ENCODE measurements around the gene MIOS.

MIOS gene

DNA sequence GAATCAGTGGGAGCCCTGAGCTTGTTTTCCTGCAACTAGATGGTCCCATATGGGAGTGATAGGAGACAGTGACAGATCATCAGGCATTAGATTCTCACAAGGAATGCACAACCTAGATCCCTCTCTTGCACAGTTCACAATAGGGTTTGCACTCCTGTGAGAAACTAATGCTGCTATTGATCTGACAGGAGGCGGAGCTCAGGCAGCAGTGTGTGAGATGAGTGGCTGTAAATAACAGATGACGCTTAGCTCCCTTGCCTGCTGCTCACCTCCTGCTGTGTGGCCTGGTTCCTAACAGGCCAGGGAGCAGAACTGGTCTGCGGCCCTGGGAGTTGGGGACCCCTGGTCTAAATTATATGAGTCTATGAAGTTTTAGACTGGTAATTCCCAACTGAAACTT lies 3.9 kb downstream of the MIOS start:
- Histone ChIP-seq H3K36me3 (ENCODE audit: control insufficient read depth, insufficient read depth, low read length) (peaks cover 7% of the 10 kb centered on the region), H3K9ac (ENCODE audit: low read length) (no peak overlapping the region), H3K4me1 (ENCODE audit: control insufficient read depth, insufficient read depth, low read length) (peaks cover 6% of the 10 kb centered on the region), H3K9me3 (ENCODE audit: control insufficient read depth, low read length) (no peaks in the 10 kb centered on the region), H3K27me3 (ENCODE audit: control insufficient read depth, insufficient read depth, low read length) (no peaks in the 10 kb centered on the region), H3K4me3 (ENCODE audit: low read length) (no peak overlapping the region)

DNA sequence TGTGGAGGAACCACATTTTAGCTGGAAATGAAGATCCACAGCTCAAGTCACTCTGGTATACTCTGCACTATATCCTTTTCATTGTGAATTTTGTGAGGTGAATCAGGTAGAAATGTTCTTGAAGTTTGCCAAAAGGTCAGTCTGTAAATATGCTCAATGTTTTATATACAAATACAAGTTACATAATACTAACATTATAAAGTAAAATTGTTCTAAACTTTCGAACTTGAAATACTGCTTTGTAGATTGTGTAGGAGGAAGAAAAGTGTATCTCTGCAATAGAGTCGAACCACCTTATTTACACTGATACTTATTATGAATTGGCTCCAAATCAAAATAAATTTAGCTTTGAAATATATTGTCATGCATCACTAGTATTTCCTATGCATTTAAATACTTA lies 7.0 kb downstream of the MIOS start:
- Histone ChIP-seq H3K9ac (ENCODE audit: low read length) (no peak overlapping the region), H3K4me3 (ENCODE audit: low read length) (no peak overlapping the region), H3K27me3 (ENCODE audit: control insufficient read depth, insufficient read depth, low read length) (no peaks in the 10 kb centered on the region), H3K9me3 (ENCODE audit: control insufficient read depth, low read length) (no peaks in the 10 kb centered on the region), H3K4me1 (ENCODE audit: control insufficient read depth, insufficient read depth, low read length) (peaks cover 5% of the 10 kb centered on the region), H3K36me3 (ENCODE audit: control insufficient read depth, insufficient read depth, low read length) (peaks cover 7% of the 10 kb centered on the region)

DNA sequence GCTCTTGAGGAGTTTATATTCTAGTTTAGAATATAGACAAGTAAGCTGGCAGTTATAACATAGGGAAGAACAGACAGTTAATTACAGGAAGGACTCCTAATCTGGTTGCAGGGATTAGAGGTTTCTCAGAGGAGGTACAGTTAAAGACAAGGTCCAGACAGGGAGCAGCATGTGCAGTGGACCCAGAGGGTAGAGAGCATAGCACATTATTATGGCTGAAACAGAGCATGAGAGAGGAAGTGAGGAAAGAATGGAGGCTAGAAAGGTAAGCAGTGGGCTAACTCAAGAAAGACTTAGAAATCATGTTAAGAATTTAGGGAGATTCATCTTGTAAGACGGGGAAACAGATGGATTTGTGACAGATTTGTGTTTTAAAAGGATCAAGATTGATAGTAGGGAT lies 9.7 kb downstream of the MIOS start:
- Histone ChIP-seq H3K36me3 (ENCODE audit: control insufficient read depth, insufficient read depth, low read length) (peaks cover 7% of the 10 kb centered on the region), H3K27me3 (ENCODE audit: control insufficient read depth, insufficient read depth, low read length) (no peaks in the 10 kb centered on the region), H3K4me1 (ENCODE audit: control insufficient read depth, insufficient read depth, low read length) (no peaks in the 10 kb centered on the region), H3K9me3 (ENCODE audit: control insufficient read depth, low read length) (no peaks in the 10 kb centered on the region), H3K4me3 (ENCODE audit: low read length) (no peak overlapping the region), H3K9ac (ENCODE audit: low read length) (no peak overlapping the region)

DNA sequence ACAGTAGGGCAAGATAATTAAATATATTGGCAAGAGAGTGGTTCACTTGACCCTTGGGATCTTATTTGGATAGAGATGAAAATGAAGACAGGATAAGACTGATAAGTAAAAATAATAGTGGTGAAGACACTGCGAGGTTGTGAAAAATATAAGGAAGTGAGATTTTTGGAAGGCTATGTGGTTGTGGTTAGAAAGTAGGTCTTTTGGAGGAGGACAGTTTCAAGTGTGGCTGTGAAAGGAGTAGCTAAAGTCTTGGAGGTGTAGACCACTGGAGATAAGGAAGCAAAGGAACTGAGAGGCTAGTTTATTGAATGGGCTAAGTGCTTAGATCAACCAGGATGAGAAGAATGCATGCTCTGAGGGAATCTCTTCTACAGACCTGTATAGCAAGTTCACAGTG lies 11.2 kb downstream of the MIOS start:
- peaks cover 5% of the 10 kb centered on the region for H3K36me3 ChIP-seq (ENCODE audit: control insufficient read depth, insufficient read depth, low read length)
- H3K27me3 ChIP-seq (ENCODE audit: control insufficient read depth, insufficient read depth, low read length), result no peaks in the 10 kb centered on the region

DNA sequence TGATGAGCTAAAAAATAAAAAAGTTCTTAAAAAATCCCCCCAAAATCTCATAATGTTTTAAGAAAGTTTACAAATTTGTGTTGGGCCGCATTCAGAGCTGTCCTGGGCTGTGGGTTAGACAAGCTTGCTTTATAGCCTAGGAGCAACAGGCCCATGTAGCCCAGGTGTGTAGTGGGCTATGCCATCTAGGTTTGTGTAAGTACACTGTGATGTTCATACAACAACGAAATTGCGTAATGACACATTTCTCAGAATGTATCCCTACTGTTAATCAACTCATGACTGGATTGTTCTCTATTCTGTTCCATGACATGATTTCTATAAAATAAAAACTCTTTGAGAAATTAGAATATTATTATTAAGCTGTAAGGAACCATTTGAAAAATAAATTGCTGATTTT lies 13.0 kb downstream of the MIOS start:
- Histone ChIP-seq H3K27me3 (ENCODE audit: control insufficient read depth, insufficient read depth, low read length) (no peaks in the 10 kb centered on the region), H3K9ac (ENCODE audit: low read length) (no peak overlapping the region)

More for the DNA sequence above, 11.2 kb downstream of the MIOS start:
- H3K4me3 ChIP-seq (ENCODE audit: low read length), result no peak overlapping the region
- no peaks in the 10 kb centered on the region for H3K9me3 ChIP-seq (ENCODE audit: control insufficient read depth, low read length)
- H3K4me1 ChIP-seq (ENCODE audit: control insufficient read depth, insufficient read depth, low read length), result no peaks in the 10 kb centered on the region
- no peak overlapping the region for H3K9ac ChIP-seq (ENCODE audit: low read length)

DNA sequence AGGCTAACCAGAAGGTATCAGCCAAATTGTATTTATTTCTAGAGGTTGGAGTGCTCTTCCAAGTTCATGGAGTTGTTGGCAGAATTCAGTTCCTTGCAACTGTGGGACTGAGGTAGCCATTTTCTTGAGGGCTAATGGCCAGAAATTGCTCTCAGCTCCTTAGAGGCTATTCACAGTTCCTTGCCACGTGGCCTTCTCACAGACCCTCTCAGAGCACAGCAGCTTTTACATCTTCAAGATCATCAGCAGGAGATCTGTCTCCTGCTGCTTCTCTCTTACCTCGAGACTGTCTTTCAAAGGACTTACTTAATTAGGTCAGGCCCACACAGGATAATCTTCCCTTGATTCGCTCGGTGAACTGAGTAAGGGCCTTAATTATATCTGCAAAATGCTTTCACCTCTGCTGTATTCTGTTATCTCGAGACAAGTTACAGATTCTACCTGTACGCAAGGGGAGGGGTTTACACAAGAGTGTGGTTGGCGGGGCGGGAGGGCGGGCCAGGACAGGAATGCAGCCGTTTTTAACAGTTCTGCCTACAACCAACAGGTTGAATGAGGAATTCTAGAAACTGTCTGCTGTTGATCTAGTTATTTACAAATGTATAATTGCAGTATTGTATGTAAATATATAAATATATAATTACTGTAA lies 15.0 kb downstream of the MIOS start:
- Histone ChIP-seq H3K9ac (ENCODE audit: low read length) (no peak overlapping the region), H3K27me3 (ENCODE audit: control insufficient read depth, insufficient read depth, low read length) (no peaks in the 10 kb centered on the region), H3K9me3 (ENCODE audit: control insufficient read depth, low read length) (no peaks in the 10 kb centered on the region), H3K36me3 (ENCODE audit: control insufficient read depth, insufficient read depth, low read length) (no peaks in the 10 kb centered on the region), H3K4me1 (ENCODE audit: control insufficient read depth, insufficient read depth, low read length) (no peaks in the 10 kb centered on the region), H3K4me3 (ENCODE audit: low read length) (no peak overlapping the region)

More for the DNA sequence above, 13.0 kb downstream of the MIOS start:
- Histone ChIP-seq H3K4me3 (ENCODE audit: low read length) (no peak overlapping the region), H3K9me3 (ENCODE audit: control insufficient read depth, low read length) (no peaks in the 10 kb centered on the region), H3K36me3 (ENCODE audit: control insufficient read depth, insufficient read depth, low read length) (no peaks in the 10 kb centered on the region), H3K4me1 (ENCODE audit: control insufficient read depth, insufficient read depth, low read length) (no peaks in the 10 kb centered on the region)

DNA sequence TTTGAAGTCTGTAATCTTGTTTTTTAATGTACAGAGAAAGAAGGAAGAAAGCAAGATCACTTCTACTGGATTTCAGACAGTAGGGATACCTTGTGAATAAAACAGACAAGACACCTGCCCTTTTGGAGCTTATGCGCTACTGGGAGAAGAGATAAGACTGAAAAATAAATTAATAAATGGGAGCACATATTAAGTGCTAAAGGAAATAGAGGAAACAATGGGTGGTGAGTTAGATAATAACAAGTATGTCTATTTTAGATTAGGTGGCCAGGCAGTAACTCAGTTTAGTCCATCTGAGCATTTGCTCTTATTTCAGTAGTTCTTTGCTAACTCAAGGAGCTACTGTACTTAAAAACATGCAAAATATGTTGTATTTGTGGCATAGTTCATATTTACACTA lies 15.9 kb downstream of the MIOS start:
- H3K9me3 ChIP-seq (ENCODE audit: control insufficient read depth, low read length), result no peaks in the 10 kb centered on the region
- H3K4me1 ChIP-seq (ENCODE audit: control insufficient read depth, insufficient read depth, low read length), result no peaks in the 10 kb centered on the region
- H3K9ac ChIP-seq (ENCODE audit: low read length), result no peak overlapping the region
- H3K27me3 ChIP-seq (ENCODE audit: control insufficient read depth, insufficient read depth, low read length), result no peaks in the 10 kb centered on the region
- no peak overlapping the region for H3K4me3 ChIP-seq (ENCODE audit: low read length)
- H3K36me3 ChIP-seq (ENCODE audit: control insufficient read depth, insufficient read depth, low read length), result no peaks in the 10 kb centered on the region

DNA sequence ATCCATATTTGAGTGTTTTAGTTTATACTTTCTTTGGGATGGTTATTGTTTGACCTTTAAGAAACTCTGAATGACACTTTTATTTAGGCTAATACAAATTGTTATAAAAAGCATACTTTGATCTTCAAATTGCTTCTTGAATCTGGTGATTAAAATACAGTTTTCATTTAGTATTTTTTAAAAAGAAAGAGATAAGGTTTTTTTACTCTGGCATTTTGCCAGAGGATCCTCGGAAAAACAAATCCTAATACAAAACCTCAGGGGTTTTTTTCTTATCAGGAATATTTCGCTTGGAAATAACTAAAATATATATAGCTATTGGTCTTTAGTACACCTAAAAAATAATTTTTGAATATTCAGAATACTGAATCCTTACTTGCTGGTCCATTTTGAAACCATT lies 17.0 kb downstream of the MIOS start:
- no peaks in the 10 kb centered on the region for H3K4me1 ChIP-seq (ENCODE audit: control insufficient read depth, insufficient read depth, low read length)
- no peaks in the 10 kb centered on the region for H3K36me3 ChIP-seq (ENCODE audit: control insufficient read depth, insufficient read depth, low read length)
- H3K9me3 ChIP-seq (ENCODE audit: control insufficient read depth, low read length), result no peaks in the 10 kb centered on the region
- no peak overlapping the region for H3K9ac ChIP-seq (ENCODE audit: low read length)
- H3K4me3 ChIP-seq (ENCODE audit: low read length), result no peak overlapping the region
- no peaks in the 10 kb centered on the region for H3K27me3 ChIP-seq (ENCODE audit: control insufficient read depth, insufficient read depth, low read length)

DNA sequence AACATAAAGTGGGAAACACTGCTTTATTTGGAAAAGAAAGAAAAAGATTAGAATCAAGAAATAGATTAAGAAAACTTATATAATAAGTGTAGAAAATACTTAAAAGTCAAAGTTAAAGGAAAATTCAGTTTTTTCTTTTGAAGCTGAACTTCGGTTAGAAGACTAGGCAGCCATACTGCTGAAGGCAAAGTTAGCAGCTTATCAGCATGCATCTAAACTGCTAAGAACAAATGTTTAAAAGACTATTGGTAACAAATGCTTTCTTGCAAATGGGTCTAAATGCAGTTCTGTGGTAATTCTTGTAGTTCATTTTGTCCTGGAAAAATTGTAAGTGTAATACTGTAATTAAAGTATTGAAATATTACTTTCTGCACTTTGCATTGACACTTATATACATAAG lies 18.0 kb downstream of the MIOS start:
- no peaks in the 10 kb centered on the region for H3K9me3 ChIP-seq (ENCODE audit: control insufficient read depth, low read length)

DNA sequence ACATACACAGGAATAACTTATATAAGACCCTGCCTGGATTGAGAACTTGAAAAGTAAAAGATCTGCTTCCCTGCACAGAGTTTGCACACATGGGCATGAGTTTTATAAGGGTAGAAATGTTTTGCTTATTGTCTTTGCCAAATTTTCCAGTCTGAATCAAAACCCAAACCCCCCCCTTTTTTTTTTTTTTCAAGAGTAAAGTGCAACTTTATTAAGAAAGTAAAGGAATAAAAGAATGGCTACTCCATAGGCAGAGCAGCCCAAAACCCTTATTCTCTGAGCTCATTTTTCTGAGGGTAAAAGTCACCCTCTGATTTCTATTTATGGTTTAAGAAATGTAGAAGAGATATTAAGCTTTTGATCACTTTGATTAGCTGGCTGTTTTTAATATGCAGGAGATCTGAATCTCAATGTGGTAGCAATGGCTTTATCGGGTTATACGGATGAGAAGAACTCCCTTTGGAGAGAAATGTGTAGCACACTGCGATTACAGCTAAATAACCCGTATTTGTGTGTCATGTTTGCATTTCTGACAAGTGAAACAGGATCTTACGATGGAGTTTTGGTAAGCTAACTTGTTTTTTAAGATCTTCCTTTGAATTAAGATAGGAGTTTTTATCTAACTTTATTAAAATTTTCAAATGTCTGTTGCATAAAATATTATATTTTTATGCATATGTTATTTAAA lies 18.7 kb downstream of the MIOS start:
- Histone ChIP-seq H3K9ac (ENCODE audit: low read length) (no peak overlapping the region), H3K4me3 (ENCODE audit: low read length) (no peak overlapping the region), H3K4me1 (ENCODE audit: control insufficient read depth, insufficient read depth, low read length) (no peaks in the 10 kb centered on the region), H3K9me3 (ENCODE audit: control insufficient read depth, low read length) (no peaks in the 10 kb centered on the region), H3K36me3 (ENCODE audit: control insufficient read depth, insufficient read depth, low read length) (no peaks in the 10 kb centered on the region), H3K27me3 (ENCODE audit: control insufficient read depth, insufficient read depth, low read length) (no peaks in the 10 kb centered on the region)

More for the DNA sequence above, 18.0 kb downstream of the MIOS start:
- Histone ChIP-seq H3K9ac (ENCODE audit: low read length) (no peak overlapping the region), H3K4me1 (ENCODE audit: control insufficient read depth, insufficient read depth, low read length) (no peaks in the 10 kb centered on the region), H3K27me3 (ENCODE audit: control insufficient read depth, insufficient read depth, low read length) (no peaks in the 10 kb centered on the region), H3K36me3 (ENCODE audit: control insufficient read depth, insufficient read depth, low read length) (no peaks in the 10 kb centered on the region), H3K4me3 (ENCODE audit: low read length) (no peak overlapping the region)

DNA sequence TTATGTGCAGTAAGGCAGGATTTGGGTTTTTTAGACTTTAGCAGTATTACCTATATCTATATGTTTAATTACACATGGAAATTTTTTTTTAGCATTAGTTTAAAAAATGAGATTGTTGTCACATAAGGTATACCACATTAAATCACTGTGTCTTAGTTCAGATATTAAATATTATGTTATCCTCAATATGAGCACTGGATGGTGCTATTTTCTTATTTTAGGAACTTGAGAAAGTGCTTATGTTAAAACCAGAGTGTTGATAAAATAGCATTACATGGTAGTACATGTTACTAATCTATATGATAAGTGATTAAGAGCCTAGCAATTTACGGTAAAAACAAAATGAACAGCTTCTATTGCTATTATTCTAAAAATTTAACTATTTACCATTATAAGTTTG lies 28.8 kb downstream of the MIOS start:
- H3K36me3 ChIP-seq (ENCODE audit: control insufficient read depth, insufficient read depth, low read length), result no peaks in the 10 kb centered on the region

DNA sequence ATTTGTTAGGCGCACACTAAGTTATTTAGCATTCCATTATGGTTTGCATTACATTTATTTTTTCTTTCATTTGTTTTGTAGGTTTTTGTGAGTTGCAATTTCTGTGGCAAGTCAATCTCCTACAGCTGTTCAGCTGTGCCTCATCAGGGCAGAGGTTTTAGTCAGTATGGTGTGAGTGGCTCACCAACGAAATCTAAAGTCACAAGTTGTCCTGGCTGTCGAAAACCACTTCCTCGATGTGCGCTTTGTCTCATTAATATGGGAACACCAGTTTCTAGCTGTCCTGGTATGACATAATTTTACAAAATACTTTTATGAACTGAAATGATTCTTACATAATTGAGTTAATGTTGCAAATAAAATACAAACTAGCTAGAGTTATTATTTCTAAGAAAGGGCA lies 29.5 kb downstream of the MIOS start:
- Histone ChIP-seq H3K27me3 (ENCODE audit: control insufficient read depth, insufficient read depth, low read length) (no peaks in the 10 kb centered on the region), H3K9me3 (ENCODE audit: control insufficient read depth, low read length) (no peaks in the 10 kb centered on the region), H3K9ac (ENCODE audit: low read length) (no peak overlapping the region), H3K36me3 (ENCODE audit: control insufficient read depth, insufficient read depth, low read length) (no peaks in the 10 kb centered on the region), H3K4me1 (ENCODE audit: control insufficient read depth, insufficient read depth, low read length) (no peaks in the 10 kb centered on the region), H3K4me3 (ENCODE audit: low read length) (no peak overlapping the region)

More for the DNA sequence above, 28.8 kb downstream of the MIOS start:
- no peak overlapping the region for H3K9ac ChIP-seq (ENCODE audit: low read length)
- H3K27me3 ChIP-seq (ENCODE audit: control insufficient read depth, insufficient read depth, low read length), result no peaks in the 10 kb centered on the region
- no peak overlapping the region for H3K4me3 ChIP-seq (ENCODE audit: low read length)
- H3K9me3 ChIP-seq (ENCODE audit: control insufficient read depth, low read length), result no peaks in the 10 kb centered on the region
- H3K4me1 ChIP-seq (ENCODE audit: control insufficient read depth, insufficient read depth, low read length), result no peaks in the 10 kb centered on the region

Measured in mucosa of stomach (tissue), 1 donor.